GM19438 (cell line): Measurements from ENCODE around the gene MEF2B.
"Not testable (repeated sequence)": the region's sequence is repeated elsewhere in the genome, so short reads cannot be mapped to it uniquely, and the experiment has no call there.

Experiments used
- ATAC-seq: cut with Tn5 transposase; IDR thresholded peaks from one replicate; pipeline ENCODE4 v1.9.1; 2021; ENCODE audit warnings: low read depth; ENCODE audit not compliant: unreplicated experiment

The MEF2B gene

GRCh38 chr19:19193926-19194325 lies 23.9 kb upstream of the MEF2B start:
- no peak for ATAC-seq

- no peak for ATAC-seq
Measured at GRCh38 chr19:19192910-19193423, 22.9 kb upstream of the MEF2B start.

- peak; percentile 83 for ATAC-seq
Measured at GRCh38 chr19:19192078-19192882, 22.2 kb upstream of the MEF2B start, which contains the start of the genes BORCS8 and RFXANK. Gene BORCS8 (minus strand): TSS chr19:19192152. CDS start chr19:19192117, 35 bp downstream. Gene RFXANK (plus strand): TSS chr19:19192258. CDS start chr19:19193947, 1,689 bp downstream.

- ATAC-seq: no peak
Measured at GRCh38 chr19:19191768-19192077, 21.7 kb upstream of the MEF2B start.

GRCh38 chr19:19186742-19187141 lies 16.7 kb upstream of the MEF2B start:
- no peak for ATAC-seq

GRCh38 chr19:19185853-19186740 lies 16.0 kb upstream of the MEF2B start:
- no peak for ATAC-seq

- ATAC-seq: no peak
Measured at GRCh38 chr19:19181488-19181998, 11.5 kb upstream of the MEF2B start.

GRCh38 chr19:19179548-19180441 lies 9.7 kb upstream of the MEF2B start:
- no peak for ATAC-seq

- no peak for ATAC-seq
Measured at GRCh38 chr19:19176950-19177349, 6.9 kb upstream of the MEF2B start.

- ATAC-seq: not testable (repeated sequence)
Measured at GRCh38 chr19:19173243-19173642, 3.2 kb upstream of the MEF2B start.

- no peak for ATAC-seq
Measured at GRCh38 chr19:19171821-19172532, 1.9 kb upstream of the MEF2B start.

GRCh38 chr19:19170873-19171672 lies 1.0 kb upstream of the MEF2B start:
- ATAC-seq: no peak

- no peak for ATAC-seq
Measured at GRCh38 chr19:19169236-19170052, 619 bp downstream of the MEF2B start.

GRCh38 chr19:19167612-19168011 lies 2.5 kb downstream of the MEF2B start:
- ATAC-seq: no peak

- no peak for ATAC-seq
Measured at GRCh38 chr19:19165396-19165795, 4.7 kb downstream of the MEF2B start.

GRCh38 chr19:19162495-19162894 lies 7.6 kb downstream of the MEF2B start:
- ATAC-seq: no peak

GRCh38 chr19:19160461-19161035 lies 9.5 kb downstream of the MEF2B start:
- no peak for ATAC-seq

GRCh38 chr19:19159534-19159933 lies 10.5 kb downstream of the MEF2B start:
- no peak for ATAC-seq
